Measurements from ENCODE around the gene RWDD4.

The RWDD4 gene

GRCh38 chr4:183659029-183659871 is at the start of gene RWDD4, which contains the start of gene TRAPPC11:
Gene RWDD4 (minus strand): TSS chr4:183659185. CDS start chr4:183658952, 233 bp downstream.
Gene TRAPPC11 (plus strand): TSS chr4:183659293. CDS start chr4:183663868, 4,575 bp downstream.
- peaks cover 41% of the 10 kb centered on the region for H3K4me1 ChIP-seq (ENCODE audit: insufficient read depth, low read length)
- H3K9me3 ChIP-seq (ENCODE audit: insufficient read depth, low read length, severe bottlenecking): no peaks in the 10 kb centered on the region
- H3K79me2 ChIP-seq (ENCODE audit: insufficient read depth, low read length): peaks cover 61% of the 10 kb centered on the region
- no peak for TF ChIP-seq EZH2 (IDR thresholded peaks at IDR 0.05; ENCODE audit: borderline replicate concordance, low read depth, low read length, severe bottlenecking)
- TF ChIP-seq CTCF (IDR thresholded peaks at IDR 0.05; ENCODE audit: borderline replicate concordance, extremely low read depth, low read length, poor library complexity, severe bottlenecking): peak; percentile 20
- H2AFZ ChIP-seq (ENCODE audit: low read depth, low read length): peak within 1 kb of the TSS; percentile 89
- peaks cover 14% of the 10 kb centered on the region; the same call in 1 of the 2 replicates for H3K36me3 ChIP-seq (ENCODE audit: insufficient read depth, low read length)
- ATAC-seq (ENCODE audit: insufficient read depth, low read depth) (peak; percentile 98), DNase-seq (peak; percentile 98)
- peak within 1 kb of the TSS; percentile 81 to 90 for H3K4me3 ChIP-seq (ENCODE audit: low read depth in 1 of 2, low read length in 2 of 2)
- peak within 1 kb of the TSS; percentile 84 for H3K27ac ChIP-seq (ENCODE audit: low read length)
- H3K4me2 ChIP-seq (ENCODE audit: insufficient read depth, low read length): peak within 1 kb of the TSS; percentile 99
- no peaks in the 10 kb centered on the region for H3K27me3 ChIP-seq (ENCODE audit: insufficient read depth, low read length, poor library complexity)
- H3K9ac ChIP-seq (ENCODE audit: low read depth, low read length): peak within 1 kb of the TSS; percentile 83
- H4K20me1 ChIP-seq (ENCODE audit: insufficient read depth, low read length): no peaks in the 10 kb centered on the region

- no peaks in the 10 kb centered on the region for H3K27me3 ChIP-seq (ENCODE audit: insufficient read depth, low read length, poor library complexity)
- H3K36me3 ChIP-seq (ENCODE audit: insufficient read depth, low read length): peaks cover 78% of the 10 kb centered on the region
- H3K27ac ChIP-seq (ENCODE audit: low read length): no peak overlapping the region
- no peaks in the 10 kb centered on the region for H3K79me2 ChIP-seq (ENCODE audit: insufficient read depth, low read length)
- no peak for TF ChIP-seq CTCF (IDR thresholded peaks at IDR 0.05; ENCODE audit: borderline replicate concordance, extremely low read depth, low read length, poor library complexity, severe bottlenecking)
- no peak for TF ChIP-seq EZH2 (IDR thresholded peaks at IDR 0.05; ENCODE audit: borderline replicate concordance, low read depth, low read length, severe bottlenecking)
- no peaks in the 10 kb centered on the region for H3K9me3 ChIP-seq (ENCODE audit: insufficient read depth, low read length, severe bottlenecking)
- H4K20me1 ChIP-seq (ENCODE audit: insufficient read depth, low read length): no peaks in the 10 kb centered on the region
- H3K4me3 ChIP-seq (ENCODE audit: low read depth in 1 of 2, low read length in 2 of 2): no peak overlapping the region
- no peak for DNase-seq
- H3K4me1 ChIP-seq (ENCODE audit: insufficient read depth, low read length): no peaks in the 10 kb centered on the region
- H3K4me2 ChIP-seq (ENCODE audit: insufficient read depth, low read length): no peak overlapping the region
- H2AFZ ChIP-seq (ENCODE audit: low read depth, low read length): no peak overlapping the region
- no peak for ATAC-seq (ENCODE audit: insufficient read depth, low read depth)
- no peak overlapping the region for H3K9ac ChIP-seq (ENCODE audit: low read depth, low read length)
These were observed 43.5 kb upstream of the RWDD4 start for GRCh38 chr4:183702492-183702891.

GRCh38 chr4:183700407-183700806 is 41.4 kb upstream of the RWDD4 start:
- H3K9ac ChIP-seq (ENCODE audit: low read depth, low read length): no peak overlapping the region
- no peak for TF ChIP-seq EZH2 (IDR thresholded peaks at IDR 0.05; ENCODE audit: borderline replicate concordance, low read depth, low read length, severe bottlenecking)
- TF ChIP-seq CTCF (IDR thresholded peaks at IDR 0.05; ENCODE audit: borderline replicate concordance, extremely low read depth, low read length, poor library complexity, severe bottlenecking): no peak
- H3K4me3 ChIP-seq (ENCODE audit: low read depth in 1 of 2, low read length in 2 of 2): no peak overlapping the region
- H2AFZ ChIP-seq (ENCODE audit: low read depth, low read length): no peak overlapping the region
- H3K36me3 ChIP-seq (ENCODE audit: insufficient read depth, low read length): peaks cover 81% of the 10 kb centered on the region
- DNase-seq (no peak), ATAC-seq (ENCODE audit: insufficient read depth, low read depth) (no peak)
- no peaks in the 10 kb centered on the region for H3K27me3 ChIP-seq (ENCODE audit: insufficient read depth, low read length, poor library complexity)
- no peaks in the 10 kb centered on the region for H3K4me1 ChIP-seq (ENCODE audit: insufficient read depth, low read length)
- no peaks in the 10 kb centered on the region for H3K79me2 ChIP-seq (ENCODE audit: insufficient read depth, low read length)
- H3K9me3 ChIP-seq (ENCODE audit: insufficient read depth, low read length, severe bottlenecking): no peaks in the 10 kb centered on the region
- no peaks in the 10 kb centered on the region for H4K20me1 ChIP-seq (ENCODE audit: insufficient read depth, low read length)
- no peak overlapping the region for H3K4me2 ChIP-seq (ENCODE audit: insufficient read depth, low read length)
- no peak overlapping the region for H3K27ac ChIP-seq (ENCODE audit: low read length)

All from DND-41 (cell line).